Parathyroid adenoma (tissue), 2 donors: ENCODE measurements around the gene FN3KRP.

ENCODE experiments used
- H2AFZ ChIP-seq: fragments of 300-600 bp; sonication (generic); one replicate; pipeline ENCODE4 v1.7.0; 2017; ENCODE audit warnings: antibody characterized with exemption, mild to moderate bottlenecking
- H3K27ac ChIP-seq: fragments of 300-600 bp; sonication (generic); one replicate; pipeline ENCODE4 v1.7.0; 2017
- H3K27me3 ChIP-seq: fragments of 300-600 bp; sonication (generic); one replicate; pipeline ENCODE4 v1.7.0; 2017; ENCODE audit warnings: low read length; ENCODE audit not compliant: control insufficient read depth, insufficient read depth
- H3K36me3 ChIP-seq: fragments of 300-600 bp; sonication (generic); one replicate; pipeline ENCODE4 v1.7.0; 2017; ENCODE audit warnings: low read length; ENCODE audit not compliant: control insufficient read depth, insufficient read depth
- H3K4me1 ChIP-seq: fragments of 300-600 bp; sonication (generic); one replicate; pipeline ENCODE4 v1.7.0; 2017; ENCODE audit warnings: control low read depth
- H3K4me2 ChIP-seq: fragments of 300-600 bp; sonication (generic); one replicate; pipeline ENCODE4 v1.7.0; 2017; ENCODE audit warnings: low read length
- H3K4me3 ChIP-seq: fragments of 300-600 bp; sonication (generic); one replicate; pipeline ENCODE4 v1.7.0; 2017; ENCODE audit warnings: low read depth, low read length
- H3K79me2 ChIP-seq: fragments of 300-600 bp; sonication (generic); one replicate; pipeline ENCODE4 v1.7.0; 2017; ENCODE audit warnings: control low read depth
- H3K9ac ChIP-seq: fragments of 300-600 bp; sonication (generic); one replicate; pipeline ENCODE4 v1.7.0; 2017; ENCODE audit warnings: mild to moderate bottlenecking
- H3K9me3 ChIP-seq: fragments of 300-600 bp; sonication (generic); one replicate; pipeline ENCODE4 v1.7.0; 2017; ENCODE audit warnings: low read length; ENCODE audit not compliant: control insufficient read depth
- TF ChIP-seq, protein P1 (sequence below): fragments of 300-600 bp; sonication (generic); IDR thresholded peaks from one replicate; pipeline ENCODE4 v1.7.0; 2017; ENCODE audit warnings: antibody characterized with exemption, mild to moderate bottlenecking
- donor health status: primary hyperparathyroidism.

Gene FN3KRP

DNA sequence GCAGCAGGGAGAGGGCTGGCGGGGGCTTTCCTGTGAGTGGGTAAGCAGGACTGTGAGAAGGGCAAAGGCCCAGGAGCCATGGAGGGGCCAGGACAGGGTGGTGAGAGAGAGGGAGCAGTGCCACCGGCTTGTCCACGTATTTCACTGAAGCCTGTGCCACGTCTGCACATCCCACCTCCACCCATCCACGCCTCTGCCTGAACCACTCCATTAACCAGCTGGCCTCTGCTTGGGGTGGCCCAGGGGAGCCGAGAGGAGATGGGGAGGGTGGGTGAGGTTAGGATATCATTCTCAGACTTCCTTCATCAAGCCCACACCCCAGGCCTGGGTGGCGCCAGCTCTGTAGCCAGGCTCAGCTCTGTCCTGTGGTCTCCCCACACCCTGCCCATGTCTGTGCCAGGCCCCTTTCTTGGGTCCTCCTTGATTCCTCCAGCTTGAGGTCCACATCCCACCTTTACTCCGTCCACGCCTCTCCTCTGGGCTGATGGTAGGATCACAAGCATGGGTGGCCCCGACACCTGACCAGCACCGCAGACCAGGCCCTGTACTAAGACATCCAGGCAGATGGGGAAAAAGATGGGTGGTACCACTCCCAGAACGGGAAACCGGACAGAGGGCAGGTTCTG lies 15.7 kb downstream of the FN3KRP start:
- Histone ChIP-seq H3K27me3 (no peaks in the 10 kb centered on the region), H3K9ac (no peak overlapping the region), H3K9me3 (no peaks in the 10 kb centered on the region), H3K4me1 (peaks cover 4% of the 10 kb centered on the region), H3K27ac (no peak overlapping the region), H3K36me3 (no peaks in the 10 kb centered on the region), H3K79me2 (peaks cover 8% of the 10 kb centered on the region), H3K4me3 (no peak overlapping the region), H2AFZ (no peak overlapping the region), H3K4me2 (no peak overlapping the region)
- TF ChIP-seq, protein P1, sequence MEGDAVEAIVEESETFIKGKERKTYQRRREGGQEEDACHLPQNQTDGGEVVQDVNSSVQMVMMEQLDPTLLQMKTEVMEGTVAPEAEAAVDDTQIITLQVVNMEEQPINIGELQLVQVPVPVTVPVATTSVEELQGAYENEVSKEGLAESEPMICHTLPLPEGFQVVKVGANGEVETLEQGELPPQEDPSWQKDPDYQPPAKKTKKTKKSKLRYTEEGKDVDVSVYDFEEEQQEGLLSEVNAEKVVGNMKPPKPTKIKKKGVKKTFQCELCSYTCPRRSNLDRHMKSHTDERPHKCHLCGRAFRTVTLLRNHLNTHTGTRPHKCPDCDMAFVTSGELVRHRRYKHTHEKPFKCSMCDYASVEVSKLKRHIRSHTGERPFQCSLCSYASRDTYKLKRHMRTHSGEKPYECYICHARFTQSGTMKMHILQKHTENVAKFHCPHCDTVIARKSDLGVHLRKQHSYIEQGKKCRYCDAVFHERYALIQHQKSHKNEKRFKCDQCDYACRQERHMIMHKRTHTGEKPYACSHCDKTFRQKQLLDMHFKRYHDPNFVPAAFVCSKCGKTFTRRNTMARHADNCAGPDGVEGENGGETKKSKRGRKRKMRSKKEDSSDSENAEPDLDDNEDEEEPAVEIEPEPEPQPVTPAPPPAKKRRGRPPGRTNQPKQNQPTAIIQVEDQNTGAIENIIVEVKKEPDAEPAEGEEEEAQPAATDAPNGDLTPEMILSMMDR = no peak

DNA sequence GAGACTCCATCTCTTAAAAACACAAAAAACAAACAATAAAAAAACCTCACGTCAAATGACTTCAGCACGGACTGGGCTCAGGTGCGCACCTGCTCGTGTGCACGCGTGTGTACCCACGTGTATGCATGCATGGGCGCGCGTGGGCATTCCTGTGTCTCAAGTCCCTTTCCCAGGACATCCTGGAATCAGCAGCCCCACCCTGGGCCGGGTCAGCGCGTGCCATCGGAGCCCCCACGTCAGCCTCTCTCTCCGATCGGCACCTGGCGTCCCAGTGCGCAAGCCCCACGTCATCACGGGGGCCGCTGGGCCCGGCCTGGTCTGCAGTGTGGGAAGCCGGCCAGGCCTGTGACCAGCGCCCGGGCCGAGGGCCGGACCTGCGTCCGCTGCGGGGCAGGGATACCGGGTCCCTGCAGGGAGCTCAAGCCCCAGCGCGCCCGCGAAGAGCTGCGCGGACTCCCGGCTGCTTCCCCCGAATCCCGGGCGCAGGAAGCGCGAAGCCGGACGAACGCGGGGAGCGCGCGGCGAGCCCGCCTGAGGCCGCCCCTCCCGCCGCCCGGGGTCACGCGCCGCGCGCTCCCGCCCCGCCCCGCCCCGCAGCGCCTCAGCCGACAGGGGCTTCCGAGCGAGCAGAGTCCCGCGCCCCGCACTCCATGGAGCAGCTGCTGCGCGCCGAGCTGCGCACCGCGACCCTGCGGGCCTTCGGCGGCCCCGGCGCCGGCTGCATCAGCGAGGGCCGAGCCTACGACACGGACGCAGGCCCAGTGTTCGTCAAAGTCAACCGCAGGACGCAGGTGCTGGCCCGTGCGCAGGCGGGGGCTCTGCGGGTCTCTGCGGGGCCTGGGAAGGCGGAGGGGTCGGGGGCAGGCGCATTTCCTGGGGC lies 18.7 kb downstream of the FN3KRP start, which contains the start of gene FN3K:
Gene FN3K, plus strand, starts transcription at position 629 of the 880 bp plus-strand sequence. Its CDS starts 22 bp downstream, at position 651.
- no peaks in the 10 kb centered on the region for H3K27me3 ChIP-seq
- peaks cover 8% of the 10 kb centered on the region for H3K79me2 ChIP-seq
- H3K9me3 ChIP-seq = no peaks in the 10 kb centered on the region
- peak within 1 kb of the TSS; percentile 57 for H3K27ac ChIP-seq
- H3K9ac ChIP-seq = peak within 1 kb of the TSS; percentile 61
- peak within 1 kb of the TSS; percentile 76 for H2AFZ ChIP-seq
- H3K36me3 ChIP-seq = no peaks in the 10 kb centered on the region
- TF ChIP-seq, protein P1 = no peak
- peak within 1 kb of the TSS; percentile 59 for H3K4me3 ChIP-seq
- peak within 1 kb of the TSS; percentile 82 for H3K4me2 ChIP-seq
- H3K4me1 ChIP-seq = peaks cover 4% of the 10 kb centered on the region

DNA sequence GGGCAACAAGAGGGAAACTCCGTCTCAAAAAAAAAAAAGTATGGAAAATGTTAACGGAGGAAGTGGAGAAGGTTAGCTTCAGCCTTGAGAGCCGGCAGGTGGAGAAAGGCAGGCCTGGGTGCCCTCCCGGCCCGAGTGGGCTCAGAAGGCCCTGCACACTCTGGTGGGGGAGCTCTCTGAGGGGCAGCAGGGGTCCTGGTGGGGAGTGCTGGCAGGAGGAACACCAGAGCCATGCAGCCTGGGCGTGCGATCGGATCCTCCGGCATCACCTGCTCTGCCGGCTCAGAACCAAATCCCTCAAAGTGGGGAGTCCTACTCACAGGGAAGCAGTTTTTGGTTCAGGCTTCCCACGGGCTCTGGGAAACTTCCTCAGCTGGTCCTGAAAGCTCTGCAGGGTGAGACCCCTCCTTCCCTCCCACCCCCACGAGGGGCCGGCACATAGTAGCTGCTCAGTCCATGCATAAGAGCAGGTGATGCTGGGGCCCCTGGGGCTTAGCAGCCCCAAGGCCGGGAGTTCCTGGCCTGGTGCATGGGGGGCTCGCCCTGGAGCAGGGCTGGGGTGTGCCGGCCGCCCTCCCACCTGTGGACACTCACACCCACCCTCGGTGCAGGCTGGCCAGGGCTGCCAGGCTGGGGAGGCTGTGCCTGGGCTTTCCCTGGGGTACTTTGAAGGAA lies 20.1 kb downstream of the FN3KRP start:
- Histone ChIP-seq H2AFZ (no peak overlapping the region), H3K36me3 (no peaks in the 10 kb centered on the region), H3K79me2 (peaks cover 8% of the 10 kb centered on the region), H3K9ac (no peak overlapping the region), H3K27me3 (no peaks in the 10 kb centered on the region), H3K9me3 (no peaks in the 10 kb centered on the region), H3K4me3 (peak overlapping the region; percentile 59), H3K4me1 (peaks cover 4% of the 10 kb centered on the region), H3K27ac (no peak overlapping the region), H3K4me2 (peak overlapping the region; percentile 82)
- TF ChIP-seq, protein P1 = no peak

DNA sequence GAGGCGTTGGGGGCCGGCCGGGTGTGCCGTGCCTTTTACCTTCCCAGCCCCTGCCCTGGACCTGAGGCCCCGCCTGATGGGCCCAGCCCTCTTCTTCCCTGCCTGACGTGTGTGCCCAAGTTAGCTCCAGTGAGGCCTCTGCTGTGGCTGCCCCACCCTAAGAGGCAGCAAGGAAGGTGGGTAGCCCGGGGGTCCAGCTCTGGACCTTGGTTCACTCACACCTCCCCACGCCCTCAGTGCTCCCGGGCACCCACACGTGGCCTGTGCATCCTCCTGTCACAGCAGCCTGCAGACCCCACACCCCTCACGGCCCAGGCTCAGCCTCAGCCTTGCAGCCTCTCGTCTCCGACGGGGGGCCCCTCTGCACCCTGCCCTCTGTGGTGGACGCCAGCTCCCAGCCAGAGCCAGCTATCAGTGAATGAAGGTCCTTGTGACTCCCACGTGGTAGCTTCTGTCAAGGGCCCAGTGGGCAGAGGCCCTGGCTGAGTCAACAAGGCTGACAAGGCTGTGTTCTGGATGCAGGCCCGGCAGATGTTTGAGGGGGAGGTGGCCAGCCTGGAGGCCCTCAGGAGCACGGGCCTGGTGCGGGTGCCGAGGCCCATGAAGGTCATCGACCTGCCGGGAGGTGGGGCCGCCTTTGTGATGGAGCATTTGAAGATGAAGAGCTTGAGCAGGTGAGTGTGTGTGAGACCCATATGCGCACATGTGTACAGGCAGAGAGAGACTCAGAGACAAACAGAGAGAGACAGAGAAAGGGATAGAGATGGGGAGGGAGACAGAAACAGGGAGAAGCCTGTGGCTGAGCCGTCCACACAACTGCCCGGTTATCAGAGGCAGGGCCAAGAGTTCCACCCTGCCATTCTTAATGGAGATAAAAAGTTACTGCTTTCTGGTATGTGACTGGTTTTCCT lies 21.7 kb downstream of the FN3KRP start:
- no peak overlapping the region for H3K9ac ChIP-seq
- H3K4me3 ChIP-seq = no peak overlapping the region
- no peak overlapping the region for H2AFZ ChIP-seq
- no peaks in the 10 kb centered on the region for H3K27me3 ChIP-seq
- H3K27ac ChIP-seq = no peak overlapping the region
- peaks cover 4% of the 10 kb centered on the region for H3K4me1 ChIP-seq
- H3K9me3 ChIP-seq = no peaks in the 10 kb centered on the region
- TF ChIP-seq, protein P1 = no peak
- H3K79me2 ChIP-seq = peaks cover 8% of the 10 kb centered on the region
- H3K36me3 ChIP-seq = no peaks in the 10 kb centered on the region
- H3K4me2 ChIP-seq = no peak overlapping the region
